PFSK-1 (cell line): ENCODE data around the gene SEZ6L.

Experiments used
- FOXP2 ChIP-seq: optimal IDR thresholded peaks from 2 replicates; pipeline ENCODE3; 2011; ENCODE audit warnings: borderline replicate concordance, control low read depth, inconsistent platforms; ENCODE audit not compliant: insufficient read depth; ENCODE audit errors: extremely low read length, extremely low read depth
- POLR2AphosphoS5 ChIP-seq: IDR thresholded peaks from 2 replicates; pipeline ENCODE4 v1.6.1; 2012; ENCODE audit warnings: low read depth, mild to moderate bottlenecking, control low read depth, low read length, moderate library complexity
- REST ChIP-seq, 2 experiments: IDR thresholded peaks; 2 replicates each; pipeline versions ENCODE4 v1.6.1 to v1.8.0; 2011 to 2012; ENCODE audit warnings: low read depth in 2 of 2, low read length in 2 of 2, control low read depth in 1 of 2, inconsistent platforms in 1 of 2, mild to moderate bottlenecking in 1 of 2, moderate library complexity in 1 of 2; ENCODE audit not compliant: insufficient read depth in 1 of 2
- SIN3A ChIP-seq: IDR thresholded peaks from 2 replicates; pipeline ENCODE4 v1.6.1; 2012; ENCODE audit warnings: mild to moderate bottlenecking, low read length, moderate library complexity, borderline replicate concordance; ENCODE audit not compliant: insufficient read depth
- TAF1 ChIP-seq: IDR thresholded peaks from 2 replicates; pipeline ENCODE4 v1.6.1; 2012; ENCODE audit warnings: low read length, control low read depth, borderline replicate concordance; ENCODE audit not compliant: insufficient read depth

The SEZ6L gene

GRCh38 chr22:26414347-26414746 is 245.1 kb downstream of the SEZ6L start:
- TF ChIP-seq TAF1 (no peak), POLR2AphosphoS5 (no peak), REST (IDR thresholded peaks at IDR 0.05; ENCODE audit: insufficient read depth in 1 of 2, low read depth in 2 of 2, low read length in 2 of 2) (no peak), SIN3A (no peak), FOXP2 (no peak)

GRCh38 chr22:26416256-26416655 is 247.0 kb downstream of the SEZ6L start:
- TF ChIP-seq FOXP2 (no peak), SIN3A (no peak), REST (IDR thresholded peaks at IDR 0.05; ENCODE audit: insufficient read depth in 1 of 2, low read depth in 2 of 2, low read length in 2 of 2) (no peak), POLR2AphosphoS5 (no peak), TAF1 (no peak)

- TF ChIP-seq REST (IDR thresholded peaks at IDR 0.05; ENCODE audit: insufficient read depth in 1 of 2, low read depth in 2 of 2, low read length in 2 of 2) (peak; percentile 72 to 84), SIN3A (no peak), POLR2AphosphoS5 (no peak), TAF1 (no peak)
Measured at GRCh38 chr22:26416670-26417276, 247.5 kb downstream of the SEZ6L start.

- TF ChIP-seq SIN3A = no peak
- no peak for TF ChIP-seq REST (IDR thresholded peaks at IDR 0.05; ENCODE audit: insufficient read depth in 1 of 2, low read depth in 2 of 2, low read length in 2 of 2)
- no peak for TF ChIP-seq POLR2AphosphoS5
- no peak for TF ChIP-seq TAF1
- TF ChIP-seq FOXP2 = no peak
Measured at GRCh38 chr22:26417406-26417805, 248.1 kb downstream of the SEZ6L start.

GRCh38 chr22:26418620-26419019 is 249.4 kb downstream of the SEZ6L start:
- TF ChIP-seq SIN3A (no peak), FOXP2 (no peak), REST (IDR thresholded peaks at IDR 0.05; ENCODE audit: insufficient read depth in 1 of 2, low read depth in 2 of 2, low read length in 2 of 2) (no peak), POLR2AphosphoS5 (no peak), TAF1 (no peak)
